K562 (cell line): ENCODE measurements around the gene CLSTN2.

Experiments
- CBFB ChIP-seq: sonication (generic); formaldehyde crosslinking; IDR thresholded peaks from 2 replicates; pipeline ENCODE4 v1.4.0; 2020; ENCODE audit warnings: mild to moderate bottlenecking, missing genetic modification reagents
- MBD2 ChIP-seq: sonication (generic); IDR thresholded peaks from 2 replicates; pipeline ENCODE4 v1.6.1; 2016; ENCODE audit warnings: low read depth, borderline replicate concordance
- MTA2 ChIP-seq: fragments of 450-650 bp; IDR thresholded peaks from 2 replicates; pipeline ENCODE4 v1.6.1; 2016; ENCODE audit warnings: low read depth
- NONO ChIP-seq, 2 experiments: fragments of 200-400 bp in 1 of 2; fragments of 450-650 bp in 1 of 2; formaldehyde crosslinking in 1 of 2; IDR thresholded peaks; 2 replicates each; pipeline ENCODE4 v1.6.1; 2017; ENCODE audit warnings: low read depth in 2 of 2, mild to moderate bottlenecking in 2 of 2, moderate library complexity in 2 of 2, low read length in 1 of 2
- RNF2 ChIP-seq: sonication (generic); IDR thresholded peaks from 2 replicates; pipeline ENCODE4 v1.6.1; 2016
- TCF7 ChIP-seq: sonication (generic); IDR thresholded peaks from 2 replicates; pipeline ENCODE4 v1.6.1; 2016; ENCODE audit warnings: antibody characterized with exemption, borderline replicate concordance
- ZNF263 ChIP-seq: sonication (generic); formaldehyde crosslinking; IDR thresholded peaks from 2 replicates; pipeline ENCODE4 v1.8.0; 2022; ENCODE audit warnings: mild to moderate bottlenecking, missing genetic modification reagents, borderline replicate concordance
- ZNF766 ChIP-seq: fragments of 200-800 bp; sonication (Bioruptor generic); conservative IDR thresholded peaks from 2 replicates; pipeline ENCODE4 v1.6.1; 2016; ENCODE audit warnings: missing genetic modification characterization, missing compliant biosample characterization
- TF ChIP-seq, protein P1 (sequence below), 3 experiments: IDR thresholded peaks in 2 of 3; conservative IDR thresholded peaks in 1 of 3; 2 replicates each; pipeline ENCODE4 v1.5.1; 2011 to 2012; ENCODE audit warnings: low read length in 3 of 3, mild to moderate bottlenecking in 3 of 3, control low read depth in 2 of 3, improper control_type of control experiment in 1 of 3, inconsistent platforms in 1 of 3, low read depth in 1 of 3, mixed read lengths in 1 of 3, moderate library complexity in 1 of 3; ENCODE audit not compliant: insufficient read depth in 2 of 3

DNA sequence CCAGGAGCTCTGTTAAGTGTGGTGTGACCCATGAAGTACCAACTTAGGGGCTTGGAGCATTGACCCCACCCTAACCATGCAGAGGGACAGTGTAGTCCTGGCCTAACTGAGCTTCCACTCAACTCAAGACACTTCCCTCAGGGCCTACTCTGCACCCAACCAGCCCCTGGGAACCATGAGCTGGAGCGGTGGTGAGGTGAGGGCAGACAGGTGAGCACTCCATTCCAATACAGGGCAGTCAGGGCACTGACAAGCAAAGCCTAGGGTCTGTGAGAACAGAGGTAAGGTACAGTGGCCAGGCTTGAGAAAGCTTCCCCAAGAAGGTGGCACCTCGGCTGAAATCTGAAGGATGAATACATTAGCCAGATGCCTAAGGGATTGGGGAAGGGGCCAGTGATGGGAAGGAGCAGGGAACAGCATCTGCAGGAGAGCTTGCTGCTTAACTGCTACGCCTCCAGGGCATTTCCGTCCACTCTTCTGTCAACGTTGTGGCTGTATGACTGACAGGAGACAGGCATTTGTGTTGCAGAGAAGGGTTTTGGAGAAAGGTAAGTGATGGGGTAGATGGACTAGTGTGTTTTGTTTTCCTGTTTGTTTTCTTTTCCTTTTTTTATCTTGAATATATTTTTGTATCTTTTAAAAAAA lies 499.4 kb downstream of the CLSTN2 start:
- TF ChIP-seq, protein P1, sequence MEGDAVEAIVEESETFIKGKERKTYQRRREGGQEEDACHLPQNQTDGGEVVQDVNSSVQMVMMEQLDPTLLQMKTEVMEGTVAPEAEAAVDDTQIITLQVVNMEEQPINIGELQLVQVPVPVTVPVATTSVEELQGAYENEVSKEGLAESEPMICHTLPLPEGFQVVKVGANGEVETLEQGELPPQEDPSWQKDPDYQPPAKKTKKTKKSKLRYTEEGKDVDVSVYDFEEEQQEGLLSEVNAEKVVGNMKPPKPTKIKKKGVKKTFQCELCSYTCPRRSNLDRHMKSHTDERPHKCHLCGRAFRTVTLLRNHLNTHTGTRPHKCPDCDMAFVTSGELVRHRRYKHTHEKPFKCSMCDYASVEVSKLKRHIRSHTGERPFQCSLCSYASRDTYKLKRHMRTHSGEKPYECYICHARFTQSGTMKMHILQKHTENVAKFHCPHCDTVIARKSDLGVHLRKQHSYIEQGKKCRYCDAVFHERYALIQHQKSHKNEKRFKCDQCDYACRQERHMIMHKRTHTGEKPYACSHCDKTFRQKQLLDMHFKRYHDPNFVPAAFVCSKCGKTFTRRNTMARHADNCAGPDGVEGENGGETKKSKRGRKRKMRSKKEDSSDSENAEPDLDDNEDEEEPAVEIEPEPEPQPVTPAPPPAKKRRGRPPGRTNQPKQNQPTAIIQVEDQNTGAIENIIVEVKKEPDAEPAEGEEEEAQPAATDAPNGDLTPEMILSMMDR (IDR thresholded peaks at IDR 0.05 in 2 of 3, conservative IDR thresholded peaks at IDR 0.05 in 1 of 3; ENCODE audit: insufficient read depth in 2 of 3, low read depth in 1 of 3, low read length in 3 of 3), result no peak
- TF ChIP-seq ZNF766 (CRISPR knock-in tag), result no peak
- TF ChIP-seq MBD2, result no peak
- TF ChIP-seq MTA2, result no peak
- TF ChIP-seq ZNF263 (CRISPR knock-in tag), result no peak
- TF ChIP-seq CBFB (CRISPR knock-in tag), result no peak
- no peak for TF ChIP-seq TCF7
- no peak for TF ChIP-seq RNF2
- no peak for TF ChIP-seq NONO (IDR thresholded peaks at IDR 0.05; ENCODE audit: low read depth in 2 of 2, low read length in 1 of 2)
